Stomach (tissue), 4 donors: Measurements from ENCODE around the gene FBXW10.
"Not testable (repeated sequence)": the region's sequence is repeated elsewhere in the genome, so short reads cannot be mapped to it uniquely, and the experiment has no call there.

ENCODE experiments used
- EP300 ChIP-seq: sonication (generic); formaldehyde crosslinking; IDR thresholded peaks from one replicate; pipeline ENCODE4 v1.6.1; 2017; ENCODE audit warnings: antibody characterized with exemption
- POLR2A ChIP-seq, 4 donors: fragments of 450-650 bp; IDR thresholded peaks; one replicate each; pipeline ENCODE4 v1.6.1; 2016; ENCODE audit warnings: antibody characterized with exemption in 4 of 4, control low read depth in 2 of 4, mild to moderate bottlenecking in 1 of 4, moderate library complexity in 1 of 4
- POLR2AphosphoS5 ChIP-seq, 3 donors: sonication (generic); formaldehyde crosslinking; IDR thresholded peaks; one replicate each; pipeline ENCODE4 v1.6.1; 2016; ENCODE audit warnings: antibody characterized with exemption in 3 of 3
- TF ChIP-seq, protein P1 (sequence below), 7 experiments: fragments of 450-650 bp in 4 of 7; fragments of 200-600 bp in 3 of 7; sonication (generic) in 3 of 7; IDR thresholded peaks; one replicate each; pipeline ENCODE4 v1.5.1; 2016 to 2019; ENCODE audit warnings: antibody characterized with exemption in 7 of 7, control low read depth in 2 of 7, mild to moderate bottlenecking in 1 of 7

DNA sequence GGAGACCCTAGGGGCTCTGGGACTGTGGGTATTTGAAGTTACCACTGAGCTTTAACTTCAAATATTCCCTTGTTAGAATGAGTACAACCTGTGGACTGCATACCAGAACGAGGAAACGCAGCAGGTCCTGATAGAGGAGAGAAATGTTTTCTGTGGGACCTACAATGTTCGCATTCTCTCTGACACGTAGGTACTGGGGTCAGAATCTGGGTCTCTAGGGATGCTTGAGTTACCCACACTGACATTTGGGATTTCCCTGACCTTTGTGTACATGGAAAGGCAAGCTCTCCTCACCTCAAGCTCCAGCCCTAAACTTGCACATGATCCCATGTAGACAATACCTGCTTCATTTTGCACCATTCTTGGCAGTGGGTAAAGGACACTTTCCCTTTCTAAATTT, 12.1 kb downstream of the FBXW10 start:
- TF ChIP-seq, protein P1, sequence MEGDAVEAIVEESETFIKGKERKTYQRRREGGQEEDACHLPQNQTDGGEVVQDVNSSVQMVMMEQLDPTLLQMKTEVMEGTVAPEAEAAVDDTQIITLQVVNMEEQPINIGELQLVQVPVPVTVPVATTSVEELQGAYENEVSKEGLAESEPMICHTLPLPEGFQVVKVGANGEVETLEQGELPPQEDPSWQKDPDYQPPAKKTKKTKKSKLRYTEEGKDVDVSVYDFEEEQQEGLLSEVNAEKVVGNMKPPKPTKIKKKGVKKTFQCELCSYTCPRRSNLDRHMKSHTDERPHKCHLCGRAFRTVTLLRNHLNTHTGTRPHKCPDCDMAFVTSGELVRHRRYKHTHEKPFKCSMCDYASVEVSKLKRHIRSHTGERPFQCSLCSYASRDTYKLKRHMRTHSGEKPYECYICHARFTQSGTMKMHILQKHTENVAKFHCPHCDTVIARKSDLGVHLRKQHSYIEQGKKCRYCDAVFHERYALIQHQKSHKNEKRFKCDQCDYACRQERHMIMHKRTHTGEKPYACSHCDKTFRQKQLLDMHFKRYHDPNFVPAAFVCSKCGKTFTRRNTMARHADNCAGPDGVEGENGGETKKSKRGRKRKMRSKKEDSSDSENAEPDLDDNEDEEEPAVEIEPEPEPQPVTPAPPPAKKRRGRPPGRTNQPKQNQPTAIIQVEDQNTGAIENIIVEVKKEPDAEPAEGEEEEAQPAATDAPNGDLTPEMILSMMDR (IDR thresholded peaks at IDR 0.05), result not testable (repeated sequence)
- TF ChIP-seq POLR2A (IDR thresholded peaks at IDR 0.05); EP300; POLR2AphosphoS5 (IDR thresholded peaks at IDR 0.05): not testable (repeated sequence)
